Measurements from ENCODE around the gene UPK1B. TPM values are rescaled to one million over a fixed set of nuclear protein-coding genes. Genes with fewer than 3 reads are reported as not detected.

UPK1B gene
- total and polyA plus RNA-seq, 2 donors (not counting 3 experiments of a cell fraction or from before 2014, with no cell fraction given): not detected

DNA sequence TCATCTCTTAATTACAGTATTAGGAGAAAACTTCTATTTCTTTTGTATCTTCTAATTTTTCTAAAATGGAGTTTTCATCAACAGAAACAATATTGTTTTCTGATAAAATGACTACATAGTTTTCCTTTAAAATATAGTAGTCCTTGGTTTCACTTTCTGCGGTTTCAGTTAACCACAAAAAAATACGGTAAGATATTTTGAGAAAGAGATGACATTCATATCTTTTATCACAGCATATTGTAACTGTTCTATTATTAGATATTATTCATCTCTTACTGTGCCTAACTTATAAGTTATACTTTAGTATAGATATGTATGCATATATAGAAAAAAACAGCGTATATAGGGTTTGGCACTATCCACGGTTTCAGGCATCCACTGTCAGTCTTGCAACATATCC, 65.0 kb downstream of the UPK1B start:
- no peak for DNase-seq (ENCODE audit: low read depth, low spot score)

More for the DNA sequence above, 65.0 kb downstream of the UPK1B start:
- no peak overlapping the region for H3K4me2 ChIP-seq (ENCODE audit: insufficient read depth, low read length)
- ChIA-PET CTCF (no interaction called here), POLR2A (no interaction called here)
- H4K20me1 ChIP-seq (replicated peaks; ENCODE audit: control insufficient read depth, extremely low read depth, insufficient read depth, low read length): no peaks in the 10 kb centered on the region
- H3K79me2 ChIP-seq (ENCODE audit: control insufficient read depth, insufficient read depth, low read length): no peaks in the 10 kb centered on the region
- H3K27me3 ChIP-seq (ENCODE audit: control insufficient read depth in 2 of 2, insufficient read depth in 2 of 2, low read length in 2 of 2): no peaks in the 10 kb centered on the region
- no peak overlapping the region for H3K4me3 ChIP-seq (replicated peaks in 1 of 3; ENCODE audit: insufficient read depth in 1 of 3, low read depth in 1 of 3, low read length in 3 of 3)
- no peaks in the 10 kb centered on the region for H3K9me3 ChIP-seq (replicated peaks; ENCODE audit: control insufficient read depth, insufficient read depth, low read length)
- TF ChIP-seq, protein P1, sequence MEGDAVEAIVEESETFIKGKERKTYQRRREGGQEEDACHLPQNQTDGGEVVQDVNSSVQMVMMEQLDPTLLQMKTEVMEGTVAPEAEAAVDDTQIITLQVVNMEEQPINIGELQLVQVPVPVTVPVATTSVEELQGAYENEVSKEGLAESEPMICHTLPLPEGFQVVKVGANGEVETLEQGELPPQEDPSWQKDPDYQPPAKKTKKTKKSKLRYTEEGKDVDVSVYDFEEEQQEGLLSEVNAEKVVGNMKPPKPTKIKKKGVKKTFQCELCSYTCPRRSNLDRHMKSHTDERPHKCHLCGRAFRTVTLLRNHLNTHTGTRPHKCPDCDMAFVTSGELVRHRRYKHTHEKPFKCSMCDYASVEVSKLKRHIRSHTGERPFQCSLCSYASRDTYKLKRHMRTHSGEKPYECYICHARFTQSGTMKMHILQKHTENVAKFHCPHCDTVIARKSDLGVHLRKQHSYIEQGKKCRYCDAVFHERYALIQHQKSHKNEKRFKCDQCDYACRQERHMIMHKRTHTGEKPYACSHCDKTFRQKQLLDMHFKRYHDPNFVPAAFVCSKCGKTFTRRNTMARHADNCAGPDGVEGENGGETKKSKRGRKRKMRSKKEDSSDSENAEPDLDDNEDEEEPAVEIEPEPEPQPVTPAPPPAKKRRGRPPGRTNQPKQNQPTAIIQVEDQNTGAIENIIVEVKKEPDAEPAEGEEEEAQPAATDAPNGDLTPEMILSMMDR (IDR thresholded peaks at IDR 0.05; ENCODE audit: extremely low read depth in 1 of 2, insufficient read depth in 1 of 2, low read depth in 1 of 2, low read length in 2 of 2): no peak
- TF ChIP-seq POLR2AphosphoS5 (IDR thresholded peaks at IDR 0.05; ENCODE audit: insufficient read depth, low read depth, low read length) (no peak), MYC (IDR thresholded peaks at IDR 0.05; ENCODE audit: low read depth, low read length) (no peak), POLR2A (IDR thresholded peaks at IDR 0.05; ENCODE audit: low read depth, low read length) (no peak), JUN (IDR thresholded peaks at IDR 0.05; ENCODE audit: borderline replicate concordance, insufficient read depth, insufficient read length, low read depth) (no peak), GATA2 (IDR thresholded peaks at IDR 0.05; ENCODE audit: insufficient read depth, insufficient read length, low read depth, low read length) (no peak), EZH2 (IDR thresholded peaks at IDR 0.05; ENCODE audit: borderline replicate concordance, low read depth, low read length, severe bottlenecking) (no peak), FOS (IDR thresholded peaks at IDR 0.05; ENCODE audit: borderline replicate concordance, insufficient read depth, low read length) (no peak)
- TF ChIP-seq, protein P2, sequence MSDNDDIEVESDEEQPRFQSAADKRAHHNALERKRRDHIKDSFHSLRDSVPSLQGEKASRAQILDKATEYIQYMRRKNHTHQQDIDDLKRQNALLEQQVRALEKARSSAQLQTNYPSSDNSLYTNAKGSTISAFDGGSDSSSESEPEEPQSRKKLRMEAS (IDR thresholded peaks at IDR 0.05; ENCODE audit: insufficient read depth, insufficient read length): no peak
- FAIRE-seq: no peak
- no TSS peak for BruUV-seq (replicated peaks)
- dilution Hi-C loops (cut with MboI; ENCODE audit: extremely low pct_ligation_motif_present, low sequenced_read_pairs) (no loop called here), intact Hi-C loops (cut with micrococcal nuclease) (no loop called here)
- no peak overlapping the region for H3K27ac ChIP-seq (ENCODE audit: insufficient read depth, low read depth, low read length)
- no peak overlapping the region for H3K9ac ChIP-seq (replicated peaks; ENCODE audit: extremely low read depth, insufficient read depth, low read length)
- H2AFZ ChIP-seq (ENCODE audit: low read depth, low read length): no peak overlapping the region
- no peaks in the 10 kb centered on the region for H3K9me1 ChIP-seq (replicated peaks; ENCODE audit: control insufficient read depth, extremely low read depth, insufficient read depth, low read length)
- peaks cover 0 to 3% of the 10 kb centered on the region in 2 experiments for H3K36me3 ChIP-seq (ENCODE audit: control insufficient read depth in 2 of 2, extremely low read depth in 1 of 2, insufficient read depth in 2 of 2, low read length in 2 of 2)
- H3K4me1 ChIP-seq (ENCODE audit: control insufficient read depth, extremely low read depth, insufficient read depth, low read length): peaks cover 13% of the 10 kb centered on the region
